LNCaP clone FGC (cell line): ENCODE results near the gene TBC1D20.

Experiments
- DNase-seq: peaks from one replicate; pipeline ENCODE4 v3.0.0-alpha.2; 2011; ENCODE audit warnings: low read depth
- H3K4me3 ChIP-seq: 2 replicates; pipeline ENCODE4 v1.5.1; 2011; ENCODE audit warnings: mild to moderate bottlenecking, low read depth, low read length, control low read depth
- TF ChIP-seq, protein P1 (sequence below): IDR thresholded peaks from 2 replicates; pipeline ENCODE4 v1.5.1; 2012; ENCODE audit warnings: mild to moderate bottlenecking; ENCODE audit not compliant: control insufficient read depth, insufficient read depth; ENCODE audit errors: extremely low read depth

The TBC1D20 gene

DNA sequence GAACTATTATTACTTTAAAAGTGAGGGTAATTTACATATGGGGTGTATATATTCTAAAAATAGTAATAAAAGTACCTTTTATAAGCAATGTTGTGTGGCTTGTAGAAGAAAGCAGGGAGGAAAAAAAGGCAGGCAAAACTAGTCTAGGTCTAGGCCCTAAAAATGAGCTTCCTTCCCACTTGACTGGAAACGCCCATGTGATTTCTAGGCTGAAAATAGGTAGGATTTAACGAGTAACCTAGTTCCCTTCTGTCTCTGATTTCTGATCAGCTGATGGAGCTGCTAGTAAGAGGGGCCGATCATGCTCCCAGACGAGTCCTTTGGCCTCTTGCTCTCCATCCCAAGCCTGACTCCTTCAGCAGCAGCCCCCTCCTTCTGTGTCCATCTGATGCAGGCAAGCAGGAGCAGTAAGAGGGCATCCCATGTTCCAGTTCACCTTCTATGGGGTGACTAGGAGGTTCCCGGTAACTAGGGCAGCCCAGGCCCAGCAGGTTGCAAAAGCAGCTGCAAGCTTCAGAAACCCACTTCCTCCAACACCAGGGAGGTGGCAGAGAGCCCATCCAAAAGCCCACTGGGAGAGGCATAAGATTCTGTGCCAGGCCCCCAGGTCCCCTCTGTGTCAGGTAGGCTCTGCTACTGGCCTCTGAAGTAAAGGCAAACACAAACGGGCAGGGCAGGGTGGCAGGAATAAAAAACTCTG lies 24.4 kb downstream of the TBC1D20 start:
- TF ChIP-seq, protein P1, sequence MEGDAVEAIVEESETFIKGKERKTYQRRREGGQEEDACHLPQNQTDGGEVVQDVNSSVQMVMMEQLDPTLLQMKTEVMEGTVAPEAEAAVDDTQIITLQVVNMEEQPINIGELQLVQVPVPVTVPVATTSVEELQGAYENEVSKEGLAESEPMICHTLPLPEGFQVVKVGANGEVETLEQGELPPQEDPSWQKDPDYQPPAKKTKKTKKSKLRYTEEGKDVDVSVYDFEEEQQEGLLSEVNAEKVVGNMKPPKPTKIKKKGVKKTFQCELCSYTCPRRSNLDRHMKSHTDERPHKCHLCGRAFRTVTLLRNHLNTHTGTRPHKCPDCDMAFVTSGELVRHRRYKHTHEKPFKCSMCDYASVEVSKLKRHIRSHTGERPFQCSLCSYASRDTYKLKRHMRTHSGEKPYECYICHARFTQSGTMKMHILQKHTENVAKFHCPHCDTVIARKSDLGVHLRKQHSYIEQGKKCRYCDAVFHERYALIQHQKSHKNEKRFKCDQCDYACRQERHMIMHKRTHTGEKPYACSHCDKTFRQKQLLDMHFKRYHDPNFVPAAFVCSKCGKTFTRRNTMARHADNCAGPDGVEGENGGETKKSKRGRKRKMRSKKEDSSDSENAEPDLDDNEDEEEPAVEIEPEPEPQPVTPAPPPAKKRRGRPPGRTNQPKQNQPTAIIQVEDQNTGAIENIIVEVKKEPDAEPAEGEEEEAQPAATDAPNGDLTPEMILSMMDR, result no peak
- DNase-seq, result no peak
- H3K4me3 ChIP-seq, result no peak overlapping the region

DNA sequence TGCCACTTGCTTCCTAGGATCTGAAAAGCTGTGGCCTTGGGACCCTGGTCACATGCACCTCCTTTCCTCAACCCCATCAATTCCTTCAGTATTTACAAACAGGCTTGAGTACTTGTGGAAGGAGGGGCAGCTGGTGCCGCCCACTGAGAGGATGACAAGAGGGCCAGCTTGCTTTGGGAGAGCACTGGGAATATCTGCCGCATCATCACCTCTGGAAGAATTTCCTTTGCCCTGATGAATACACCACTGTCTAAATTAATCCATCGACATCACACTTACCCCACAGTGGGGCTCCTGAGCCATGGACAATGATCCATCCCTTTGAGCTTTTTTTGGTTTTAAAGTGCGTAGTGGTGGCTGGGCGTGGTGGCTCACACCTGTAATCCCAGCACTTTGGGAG lies 25.9 kb downstream of the TBC1D20 start:
- TF ChIP-seq, protein P1, result no peak
- no peak overlapping the region for H3K4me3 ChIP-seq
- no peak for DNase-seq

DNA sequence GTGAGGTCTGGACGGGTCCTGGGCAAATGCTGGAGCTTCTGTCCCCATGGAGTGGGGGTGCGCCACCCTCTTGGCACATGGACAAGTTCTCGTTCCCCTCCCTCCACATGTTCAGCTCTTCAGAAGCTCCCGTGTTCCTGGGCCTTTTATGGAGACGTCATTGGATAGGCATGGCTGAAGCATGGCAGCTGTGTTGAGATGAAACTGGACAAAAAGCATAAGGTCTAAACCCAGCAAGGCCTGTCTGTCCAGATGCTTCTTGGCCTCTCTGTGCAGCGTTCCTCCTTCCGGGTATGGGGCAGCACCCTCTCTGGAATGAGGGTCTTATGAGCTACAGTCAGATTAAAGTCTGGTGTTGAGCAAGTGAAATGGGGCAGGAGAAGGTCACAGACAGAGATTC lies 26.8 kb downstream of the TBC1D20 start:
- H3K4me3 ChIP-seq, result no peak overlapping the region
- TF ChIP-seq, protein P1, result no peak
- no peak for DNase-seq

DNA sequence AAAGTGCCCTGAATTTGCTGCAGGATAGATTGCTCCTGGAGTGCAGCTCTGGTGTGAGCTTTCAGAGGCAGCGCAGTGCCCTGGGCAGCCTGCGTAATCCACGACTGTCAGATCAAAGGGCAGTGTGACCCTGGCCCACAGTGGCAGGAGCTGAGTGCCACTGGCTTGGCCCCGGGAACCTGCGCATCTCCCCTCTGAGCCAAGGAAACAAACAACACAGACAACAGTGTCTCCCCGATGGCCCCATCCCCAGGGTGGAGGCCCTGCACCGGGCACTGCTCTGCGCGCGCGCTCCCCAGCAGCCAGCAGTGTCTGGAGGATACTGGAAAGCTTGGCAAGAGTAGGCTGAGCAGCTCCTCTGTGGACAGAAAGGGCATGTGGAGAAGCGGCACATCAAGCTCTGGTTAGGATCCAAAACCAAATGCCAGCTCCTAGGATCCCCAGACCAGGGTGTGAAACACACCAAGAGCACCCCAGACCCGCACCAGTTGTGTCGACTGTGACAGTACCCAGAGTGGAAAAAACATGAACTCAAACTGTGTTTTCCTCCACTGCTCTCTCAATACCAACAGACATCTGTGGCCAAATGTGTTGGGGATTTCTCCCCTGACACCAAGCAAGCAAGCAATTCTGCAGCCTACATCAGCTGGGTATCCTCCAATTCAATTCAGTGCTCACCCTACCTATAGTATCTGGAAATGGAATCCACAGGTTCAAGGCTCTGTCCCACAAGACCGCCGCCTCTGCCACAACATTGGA lies 27.5 kb downstream of the TBC1D20 start:
- H3K4me3 ChIP-seq, result no peak overlapping the region
- no peak for DNase-seq
- TF ChIP-seq, protein P1, result no peak

DNA sequence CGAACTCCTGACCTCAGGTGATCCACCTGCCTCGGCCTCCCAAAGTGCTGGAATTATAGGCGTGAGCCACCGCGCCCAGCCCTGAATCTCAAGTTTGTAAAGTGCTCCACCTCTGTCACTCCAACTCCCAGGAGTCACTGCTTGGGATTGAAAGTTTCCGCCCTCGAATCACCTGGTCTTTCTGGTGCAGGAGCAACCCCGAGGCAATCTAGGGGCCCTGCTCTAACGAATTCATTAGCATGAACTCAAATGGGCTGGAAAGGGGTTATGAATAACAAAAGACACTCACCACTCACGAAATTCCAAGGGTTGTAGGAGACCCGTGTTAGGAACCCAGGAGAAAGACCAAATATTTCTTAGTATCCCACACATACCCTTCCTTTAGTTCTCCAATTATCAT lies 28.1 kb downstream of the TBC1D20 start:
- no peak overlapping the region for H3K4me3 ChIP-seq
- DNase-seq, result no peak
- TF ChIP-seq, protein P1, result no peak

DNA sequence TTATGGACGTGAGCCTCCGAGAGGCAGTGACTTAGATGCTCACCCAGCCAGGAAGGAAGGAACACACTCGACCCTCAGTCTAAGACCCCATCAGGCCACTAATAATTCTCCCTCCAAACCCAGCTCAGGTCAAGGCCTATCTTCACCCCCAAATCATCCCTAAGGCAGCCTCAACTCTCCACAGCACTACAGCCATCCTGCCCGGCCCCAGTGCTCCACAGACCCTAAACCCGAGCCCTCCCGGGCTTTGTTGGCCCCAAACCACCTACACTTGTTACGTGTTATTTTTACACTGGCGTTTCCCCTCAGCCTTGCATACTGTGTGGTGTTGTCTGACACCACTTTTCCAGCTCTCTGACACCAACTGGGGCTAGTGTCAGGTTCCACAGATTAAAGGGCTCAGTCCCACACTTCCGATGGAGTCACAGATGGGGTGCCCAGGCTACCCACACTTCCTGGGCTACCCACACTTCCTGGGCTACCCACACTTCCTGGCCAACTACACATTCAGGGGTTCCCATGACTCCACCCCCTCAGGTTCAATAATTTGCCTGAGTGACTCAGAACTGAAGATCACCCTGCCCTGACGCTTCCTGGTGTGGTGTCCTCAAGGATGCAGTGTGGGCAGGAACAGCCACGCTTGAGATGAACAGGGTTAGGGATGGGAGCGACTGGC lies 28.9 kb downstream of the TBC1D20 start:
- TF ChIP-seq, protein P1, result no peak
- DNase-seq, result no peak
- H3K4me3 ChIP-seq, result no peak overlapping the region
